NCI-H2196 treated with DMSO at 0.1 percent for 48 hours (cell line): Measurements from ENCODE around the gene ERCC6L2.

ENCODE experiments used
- DNase-seq: peaks from one replicate; lab custom pipeline; 2025; ENCODE audit not compliant: unreplicated experiment; lab: John Stamatoyannopoulos, UW

Gene ERCC6L2, protein sequence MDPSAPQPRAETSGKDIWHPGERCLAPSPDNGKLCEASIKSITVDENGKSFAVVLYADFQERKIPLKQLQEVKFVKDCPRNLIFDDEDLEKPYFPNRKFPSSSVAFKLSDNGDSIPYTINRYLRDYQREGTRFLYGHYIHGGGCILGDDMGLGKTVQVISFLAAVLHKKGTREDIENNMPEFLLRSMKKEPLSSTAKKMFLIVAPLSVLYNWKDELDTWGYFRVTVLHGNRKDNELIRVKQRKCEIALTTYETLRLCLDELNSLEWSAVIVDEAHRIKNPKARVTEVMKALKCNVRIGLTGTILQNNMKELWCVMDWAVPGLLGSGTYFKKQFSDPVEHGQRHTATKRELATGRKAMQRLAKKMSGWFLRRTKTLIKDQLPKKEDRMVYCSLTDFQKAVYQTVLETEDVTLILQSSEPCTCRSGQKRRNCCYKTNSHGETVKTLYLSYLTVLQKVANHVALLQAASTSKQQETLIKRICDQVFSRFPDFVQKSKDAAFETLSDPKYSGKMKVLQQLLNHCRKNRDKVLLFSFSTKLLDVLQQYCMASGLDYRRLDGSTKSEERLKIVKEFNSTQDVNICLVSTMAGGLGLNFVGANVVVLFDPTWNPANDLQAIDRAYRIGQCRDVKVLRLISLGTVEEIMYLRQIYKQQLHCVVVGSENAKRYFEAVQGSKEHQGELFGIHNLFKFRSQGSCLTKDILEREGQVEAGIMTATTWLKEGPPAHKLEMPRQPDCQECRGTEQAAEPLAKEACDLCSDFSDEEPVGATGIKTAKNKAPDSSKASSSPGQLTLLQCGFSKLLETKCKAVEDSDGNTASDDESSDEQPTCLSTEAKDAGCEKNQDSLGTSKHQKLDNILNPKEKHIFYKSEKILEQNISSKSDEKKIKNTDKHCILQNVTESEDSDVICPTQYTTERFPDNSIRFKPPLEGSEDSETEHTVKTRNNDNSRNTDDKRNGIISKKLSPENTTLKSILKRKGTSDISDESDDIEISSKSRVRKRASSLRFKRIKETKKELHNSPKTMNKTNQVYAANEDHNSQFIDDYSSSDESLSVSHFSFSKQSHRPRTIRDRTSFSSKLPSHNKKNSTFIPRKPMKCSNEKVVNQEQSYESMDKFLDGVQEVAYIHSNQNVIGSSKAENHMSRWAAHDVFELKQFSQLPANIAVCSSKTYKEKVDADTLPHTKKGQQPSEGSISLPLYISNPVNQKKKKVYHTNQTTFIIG (N-terminal part only)

DNA sequence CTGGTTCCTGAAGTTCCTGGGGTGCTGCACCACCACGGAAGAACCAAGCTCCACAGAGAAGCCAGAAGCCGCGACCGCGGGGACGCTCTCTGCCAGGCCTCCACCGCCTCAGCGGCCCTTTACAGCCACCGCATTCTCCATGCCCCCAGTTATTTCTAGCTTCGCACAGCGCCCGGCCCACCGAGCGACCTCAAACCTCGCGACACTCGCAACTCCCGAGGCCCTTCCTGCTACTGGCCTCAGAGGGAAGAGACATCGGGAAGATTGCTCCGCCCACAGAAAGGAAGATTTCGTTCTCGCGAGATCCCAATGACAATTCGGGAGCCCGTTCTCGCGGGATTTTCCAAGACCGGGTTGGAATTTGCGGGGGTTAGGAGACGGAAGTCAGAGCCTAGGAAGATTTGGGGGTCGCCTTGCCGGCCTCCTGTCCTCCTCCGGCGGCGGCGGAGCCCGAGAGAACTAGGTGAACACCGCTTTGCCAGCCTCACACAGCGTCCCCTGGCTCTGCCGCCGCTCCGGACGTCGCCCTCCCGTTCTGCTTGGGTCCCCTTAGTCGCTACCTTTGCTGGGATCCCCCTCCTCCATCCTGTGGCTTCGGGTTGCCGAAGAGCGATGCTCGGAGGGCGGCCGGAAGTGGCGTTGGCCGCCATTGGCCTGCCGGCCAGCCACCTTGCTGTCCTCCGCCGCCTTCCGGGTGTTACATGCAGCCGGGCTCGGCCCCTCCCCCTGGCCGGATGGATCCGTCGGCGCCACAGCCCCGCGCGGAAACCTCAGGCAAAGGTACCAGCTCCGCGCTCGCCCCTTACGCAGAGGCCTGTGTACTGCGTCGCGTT is at the start of gene ERCC6L2:
Gene ERCC6L2 (plus strand): TSS at position 387 of the 833 bp plus-strand sequence. CDS start 348 bp downstream, at position 735.
- DNase-seq, result peak; percentile 91

DNA sequence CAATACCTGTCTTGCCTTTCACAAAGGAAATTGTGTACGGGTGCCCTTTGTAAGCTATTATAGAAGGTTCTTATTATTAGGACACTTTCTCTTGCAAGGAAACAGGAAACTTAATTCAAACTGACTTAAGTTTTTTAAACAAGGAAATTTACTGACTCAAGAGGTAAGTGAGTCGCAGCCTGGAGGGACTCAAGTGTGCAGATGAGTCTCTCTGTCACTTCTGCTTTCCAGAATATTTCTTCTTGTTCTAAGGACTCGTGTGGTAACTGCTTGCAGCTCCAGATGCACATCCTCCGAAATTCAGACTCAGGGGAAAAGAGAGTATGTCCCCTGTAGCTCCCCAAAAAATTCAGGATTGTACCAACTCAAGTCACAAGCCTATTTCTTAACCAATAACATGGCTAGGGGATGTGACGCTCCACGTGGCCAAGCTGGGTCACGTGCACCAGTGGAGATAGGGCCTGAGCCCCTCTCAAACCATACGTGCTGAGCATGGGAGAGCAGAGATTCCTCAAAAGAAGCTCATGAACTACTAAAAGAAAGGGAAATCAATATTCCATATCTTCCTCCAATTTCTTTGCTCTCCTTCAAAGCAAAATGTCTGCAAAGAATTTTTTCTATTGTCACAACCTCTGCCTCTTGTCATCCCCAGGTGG is 49.2 kb upstream of the ERCC6L2 start:
- no peak for DNase-seq

DNA sequence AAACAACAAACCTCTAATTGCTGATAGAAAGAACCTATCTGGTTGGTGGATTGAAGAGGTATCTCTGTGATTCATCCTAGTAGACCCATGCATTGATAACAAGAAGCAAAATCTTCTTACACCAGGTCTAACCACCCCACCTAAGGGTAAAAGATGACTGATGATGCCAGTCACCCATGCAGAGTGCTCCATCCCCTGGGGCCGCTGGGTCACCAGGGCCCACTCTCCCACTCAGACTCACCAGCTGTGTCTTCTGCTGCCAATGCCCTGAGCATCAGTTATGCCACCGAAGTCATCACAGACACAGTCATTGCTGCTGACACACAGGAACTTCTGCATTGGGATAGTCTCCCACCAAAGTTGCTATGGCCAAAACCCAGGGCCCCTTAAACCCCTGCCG is 44.7 kb upstream of the ERCC6L2 start:
- DNase-seq, result no peak

DNA sequence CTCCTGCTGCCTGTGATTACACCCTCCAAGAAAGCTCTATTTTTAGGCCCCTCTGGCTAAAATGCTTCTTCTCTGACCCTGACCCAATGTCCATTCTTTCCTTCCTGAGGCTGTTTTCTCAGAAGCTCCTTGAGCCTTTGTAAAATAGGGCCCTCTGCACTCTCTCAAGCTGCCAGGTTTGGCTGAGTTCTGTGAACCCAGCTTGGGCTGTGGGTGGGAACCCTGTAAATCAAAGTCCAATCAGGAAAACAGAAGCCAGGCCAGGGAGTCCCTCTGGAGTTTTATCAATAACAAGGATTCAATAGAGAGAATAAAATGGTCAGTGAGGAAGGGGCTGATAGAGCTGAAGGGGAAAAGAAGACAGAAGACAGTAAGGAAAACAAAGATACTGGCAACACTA is 43.7 kb upstream of the ERCC6L2 start:
- no peak for DNase-seq

DNA sequence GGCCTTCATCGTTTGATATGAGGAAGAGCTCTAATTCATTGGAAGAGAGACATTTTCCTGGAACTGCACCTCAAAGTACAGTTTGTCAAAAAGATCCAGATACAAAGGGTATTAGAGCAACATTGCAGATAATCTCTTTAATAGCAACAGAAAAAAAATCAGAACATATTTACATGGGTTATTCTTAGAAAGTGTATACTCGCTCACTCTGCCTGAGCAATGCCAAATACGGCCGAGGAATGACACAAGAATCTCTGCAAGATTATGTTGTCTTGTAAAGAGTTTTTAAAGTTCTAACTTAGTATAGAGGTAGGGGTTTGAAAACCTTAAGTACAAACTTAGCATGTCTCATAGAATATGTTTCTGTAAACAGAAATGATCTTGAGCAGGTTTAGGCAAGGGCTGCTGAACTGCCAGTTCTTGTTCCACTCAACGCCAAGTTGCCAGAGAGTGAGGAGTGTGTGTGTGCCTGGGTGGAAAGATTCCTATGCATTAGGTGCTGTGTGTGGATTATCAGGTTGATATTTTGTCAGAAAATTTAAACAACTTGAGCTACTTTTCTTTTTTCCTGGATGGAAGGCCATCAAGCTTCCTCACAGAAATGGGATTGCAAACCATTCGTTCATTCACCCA is 41.8 kb upstream of the ERCC6L2 start:
- no peak for DNase-seq

DNA sequence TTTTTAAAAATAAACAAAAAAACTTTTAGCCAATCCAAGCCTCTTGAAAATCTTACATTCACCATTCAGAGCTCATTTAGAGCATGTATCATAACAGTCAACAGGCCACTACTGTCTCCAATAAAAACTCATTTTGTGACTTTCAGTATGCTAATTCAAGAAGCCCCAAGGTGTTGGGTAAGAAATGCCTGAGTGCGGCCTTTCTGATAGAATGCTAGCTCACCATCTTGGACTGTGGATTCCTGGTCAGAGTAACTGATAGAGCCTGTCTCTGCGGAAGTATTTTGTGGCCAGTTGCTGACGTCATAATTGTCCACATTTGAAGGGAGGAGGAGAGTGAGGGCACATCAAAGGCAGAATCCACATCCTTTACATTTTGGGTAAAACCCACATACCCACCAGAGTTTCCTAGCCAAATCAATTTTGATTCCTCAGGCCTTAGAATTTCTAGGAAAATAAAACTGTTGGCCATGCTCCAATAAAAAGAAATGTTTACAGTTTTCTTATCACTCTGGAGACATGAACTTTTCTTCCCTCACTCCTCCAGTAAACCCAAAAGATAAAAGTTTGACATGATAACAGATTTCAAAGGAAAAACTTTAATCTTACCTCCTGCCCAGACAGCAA is 41.1 kb upstream of the ERCC6L2 start:
- DNase-seq, result no peak

DNA sequence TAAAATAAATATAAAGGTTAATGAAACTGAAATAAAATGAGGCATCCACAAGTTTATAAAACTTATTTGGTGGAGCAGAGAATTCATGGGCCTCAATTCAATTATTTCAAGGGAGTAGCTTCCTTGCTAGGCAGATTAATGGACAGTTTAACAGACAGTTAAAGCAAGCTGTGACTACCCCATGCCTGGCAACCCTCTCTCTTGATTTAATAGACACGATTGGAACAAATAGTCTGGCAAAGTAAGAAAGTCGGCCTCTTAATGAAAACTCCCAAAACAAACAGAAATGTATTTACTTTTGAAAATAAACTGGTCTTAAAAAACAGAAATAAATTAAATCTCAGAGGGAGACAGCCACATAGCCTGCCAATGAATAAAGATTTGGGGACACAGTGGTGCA is 40.1 kb upstream of the ERCC6L2 start:
- no peak for DNase-seq

DNA sequence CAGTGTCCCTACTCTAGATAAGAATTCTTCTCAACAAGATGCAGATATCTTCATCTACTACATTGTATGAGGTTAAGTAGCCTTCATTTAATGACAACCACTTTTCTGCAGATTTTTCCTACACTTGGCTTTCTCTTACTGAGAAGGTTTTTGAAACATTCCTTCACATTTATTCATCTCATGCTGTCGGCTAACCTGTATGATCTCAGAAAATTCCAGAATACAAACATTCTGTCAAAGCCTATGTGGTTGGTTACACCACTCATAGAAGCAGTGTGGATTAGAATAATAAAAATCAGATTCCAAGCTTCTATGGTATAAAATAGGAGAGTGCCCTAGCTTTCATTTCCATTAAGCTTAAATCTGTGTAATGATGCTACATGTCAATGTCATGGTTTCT is 39.4 kb upstream of the ERCC6L2 start:
- no peak for DNase-seq

DNA sequence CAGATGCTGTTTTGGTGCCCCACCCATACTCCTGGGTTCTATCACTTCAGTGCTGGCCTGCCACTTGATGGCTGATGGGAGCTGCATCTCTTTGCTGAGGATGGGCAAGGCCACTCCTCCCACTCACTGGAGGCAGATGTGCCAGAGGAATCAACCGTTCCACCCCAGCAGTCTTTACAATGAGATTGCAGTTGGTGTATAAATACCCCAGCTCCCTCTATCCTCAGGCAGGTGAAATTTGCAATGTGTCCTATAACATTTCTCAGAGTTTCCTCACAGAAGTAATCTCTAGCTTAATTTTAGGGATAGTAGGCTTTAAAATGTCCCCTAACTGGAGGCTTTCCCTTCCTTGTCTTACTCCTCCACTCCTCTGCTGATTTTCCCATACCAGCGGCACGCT is 36.5 kb upstream of the ERCC6L2 start:
- no peak for DNase-seq

DNA sequence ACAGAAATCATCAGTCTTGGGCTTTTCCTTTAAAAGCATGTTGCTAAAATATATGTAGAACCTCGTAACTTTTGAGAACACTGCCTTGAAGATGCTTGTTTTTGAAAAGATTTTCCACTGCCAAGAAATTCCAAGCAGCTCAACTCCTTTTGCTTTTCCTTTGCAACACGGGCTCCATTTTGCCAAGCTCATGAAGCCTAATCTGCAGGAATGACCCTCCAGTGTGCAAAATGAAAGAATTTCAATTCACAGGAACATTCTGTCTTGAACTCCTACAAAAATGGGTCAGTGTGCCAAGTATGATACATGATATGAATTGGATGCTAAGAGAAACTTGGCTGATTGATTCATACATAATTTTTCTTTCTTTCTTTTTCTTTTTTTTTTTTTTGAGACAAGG is 35.4 kb upstream of the ERCC6L2 start:
- no peak for DNase-seq

DNA sequence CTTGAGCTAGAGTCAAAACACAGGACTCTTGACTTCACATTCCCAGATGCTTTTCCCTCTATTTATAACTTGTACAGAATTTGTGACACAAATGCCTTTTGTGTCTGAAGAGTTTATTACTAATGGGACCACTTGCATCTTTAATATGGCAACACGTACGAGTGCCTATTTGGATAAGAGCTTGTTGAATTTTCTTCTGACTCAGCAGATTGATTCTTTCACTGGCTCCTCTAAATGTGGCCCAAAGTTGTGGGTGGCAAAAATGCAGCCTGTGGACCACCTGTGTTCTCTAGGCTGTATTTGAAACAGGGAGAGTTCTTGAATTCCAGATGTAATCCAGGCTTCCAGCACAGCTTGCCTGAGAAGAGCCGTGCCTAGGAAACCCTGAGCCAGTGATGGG is 34.1 kb upstream of the ERCC6L2 start:
- no peak for DNase-seq

DNA sequence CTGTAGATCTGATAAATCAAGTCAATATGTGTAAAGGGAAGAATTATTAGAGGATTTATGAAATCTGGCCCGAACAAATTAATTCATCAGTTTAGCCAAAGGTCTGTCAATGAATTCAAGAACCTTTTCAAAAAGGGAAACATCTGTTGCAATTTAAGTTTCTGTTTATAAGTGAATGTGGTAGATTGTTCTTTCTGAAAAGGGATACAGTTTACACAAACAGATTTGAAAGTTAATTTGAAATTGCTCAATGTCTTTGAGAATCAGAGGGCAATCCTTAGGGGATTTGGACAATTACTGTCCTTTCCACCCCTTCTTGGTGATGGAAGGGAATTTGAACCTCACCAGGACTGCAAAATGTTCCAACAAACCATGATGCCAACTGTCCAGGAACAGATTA is 29.7 kb upstream of the ERCC6L2 start:
- no peak for DNase-seq

DNA sequence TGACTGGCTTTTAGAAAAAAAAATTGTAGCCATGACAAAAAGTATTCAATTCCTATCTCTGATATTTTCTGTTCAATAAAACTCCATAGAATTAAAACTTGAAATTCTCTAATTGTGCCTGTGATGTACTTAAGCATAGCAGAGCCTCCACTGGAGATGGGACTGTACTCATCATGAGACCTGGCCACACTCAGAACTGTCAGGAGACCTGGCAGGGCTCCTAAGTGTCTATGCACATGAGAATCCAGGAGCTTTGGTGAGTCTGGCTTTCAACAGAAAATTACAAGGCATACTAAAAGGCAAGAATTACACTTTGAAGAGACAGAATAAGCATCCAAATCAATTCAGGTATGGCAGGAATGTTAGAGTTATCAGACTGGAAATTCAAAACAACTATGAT is 26.7 kb upstream of the ERCC6L2 start:
- no peak for DNase-seq

DNA sequence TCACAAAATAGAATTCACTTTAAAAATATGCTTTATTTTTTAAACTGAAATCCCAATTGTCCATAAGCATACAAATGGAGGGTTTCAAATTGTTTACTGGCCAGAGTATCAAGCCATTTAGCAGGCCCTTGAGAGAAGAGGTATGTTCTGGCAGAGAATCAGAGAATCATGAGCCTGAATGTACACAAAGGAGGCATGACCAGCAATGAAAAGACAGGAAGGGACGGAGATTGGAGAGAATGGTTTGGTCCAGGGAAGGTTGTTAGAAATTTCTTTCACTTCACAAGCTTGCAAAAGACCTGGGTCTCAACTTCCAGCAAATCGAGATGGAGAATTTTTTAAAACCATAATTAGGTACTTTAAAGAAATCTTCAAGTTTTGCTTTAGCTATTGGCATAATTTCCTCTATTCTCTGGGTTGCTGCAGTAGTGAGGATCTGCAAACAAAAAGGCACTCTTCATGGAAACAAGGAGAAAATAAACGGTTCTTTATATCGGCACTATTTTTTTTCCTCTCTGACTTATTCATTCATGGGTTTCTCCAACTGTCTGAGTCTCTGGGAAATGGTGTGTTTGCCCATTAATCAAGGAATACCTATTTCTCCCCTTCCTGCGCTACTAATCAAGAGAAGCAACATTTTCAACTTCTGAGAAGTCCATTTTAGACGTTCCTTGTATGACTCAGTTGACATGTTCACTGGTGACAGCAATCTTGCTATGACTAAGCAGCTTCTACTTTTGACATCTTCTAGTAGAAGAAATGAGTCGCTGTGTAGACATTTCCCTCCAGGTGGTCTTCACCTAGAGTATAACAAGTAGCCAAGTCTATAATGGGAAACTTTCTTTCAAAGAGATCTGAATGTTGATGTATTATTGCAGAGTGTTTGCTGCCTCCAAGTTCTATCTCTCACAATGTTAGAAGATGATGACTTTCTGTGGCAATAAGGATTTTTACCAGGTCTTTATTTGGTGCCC is 23.1 kb upstream of the ERCC6L2 start:
- peak; percentile 29 for DNase-seq

DNA sequence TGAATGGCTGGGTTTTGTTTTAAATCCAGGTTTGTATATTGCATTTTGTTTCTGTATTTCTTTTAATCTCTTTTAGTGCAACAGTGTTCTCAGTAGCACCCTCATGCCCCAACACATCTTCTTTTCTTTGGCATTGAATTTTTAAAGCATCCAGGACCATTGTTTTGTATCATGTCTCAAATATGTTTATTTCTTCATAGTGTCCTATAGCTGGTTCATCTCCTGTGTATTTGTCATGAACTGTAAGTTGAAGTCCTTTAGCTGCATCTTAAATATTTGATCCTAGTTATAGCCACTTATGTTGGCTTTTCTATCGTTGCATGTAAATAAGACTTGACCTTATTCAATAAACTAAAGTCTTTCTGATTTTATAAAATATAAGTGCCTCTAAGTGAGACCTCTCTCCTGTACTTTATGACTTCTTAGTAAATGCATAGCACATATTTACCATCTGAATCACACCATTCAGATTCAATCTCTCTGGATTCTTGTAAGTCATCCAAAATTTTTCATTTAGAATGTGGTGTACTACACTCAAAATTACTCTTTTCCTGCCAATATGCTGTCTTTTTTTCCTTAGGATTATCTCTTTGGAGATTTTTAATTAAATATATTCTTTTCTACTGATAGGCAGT is 21.0 kb upstream of the ERCC6L2 start:
- no peak for DNase-seq

DNA sequence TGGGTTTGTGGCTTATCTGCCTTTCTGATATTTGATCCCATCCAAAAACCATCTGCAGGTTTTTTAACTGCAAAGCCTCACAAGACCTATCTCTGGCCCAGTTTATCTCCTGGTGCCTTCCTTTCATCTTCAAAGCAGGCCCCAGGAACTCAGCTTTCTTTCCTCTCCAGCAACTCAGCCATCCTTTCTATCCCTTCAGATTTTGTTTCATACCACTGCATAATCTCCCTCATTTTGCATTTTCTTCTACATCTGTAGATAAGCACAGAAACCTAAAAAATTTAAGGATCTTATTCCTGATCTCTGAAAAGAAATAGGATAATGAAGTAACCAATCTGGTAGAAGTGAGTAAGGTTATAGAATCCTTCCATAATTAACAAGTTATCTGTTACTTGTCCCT is 19.5 kb upstream of the ERCC6L2 start:
- DNase-seq, result no peak

DNA sequence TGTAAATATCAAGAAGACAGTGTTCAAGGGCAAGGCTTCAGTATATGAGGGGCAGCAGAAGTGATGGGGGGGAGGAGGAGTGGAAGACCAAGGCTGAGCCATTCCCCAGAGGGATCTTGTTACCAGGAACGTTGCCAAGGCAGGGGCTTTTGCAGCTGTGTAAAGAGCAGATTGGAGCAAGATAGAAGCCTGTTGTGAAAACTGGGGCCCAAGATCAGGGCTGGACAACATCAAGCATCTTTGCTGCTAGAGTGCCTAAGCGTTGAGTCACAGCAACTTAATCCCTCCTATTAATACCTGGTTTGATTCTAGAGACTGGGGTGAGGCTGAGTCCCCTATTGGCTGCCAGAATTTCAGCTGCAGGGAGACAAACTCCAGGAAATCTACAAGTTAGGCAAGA is 18.4 kb upstream of the ERCC6L2 start:
- no peak for DNase-seq

DNA sequence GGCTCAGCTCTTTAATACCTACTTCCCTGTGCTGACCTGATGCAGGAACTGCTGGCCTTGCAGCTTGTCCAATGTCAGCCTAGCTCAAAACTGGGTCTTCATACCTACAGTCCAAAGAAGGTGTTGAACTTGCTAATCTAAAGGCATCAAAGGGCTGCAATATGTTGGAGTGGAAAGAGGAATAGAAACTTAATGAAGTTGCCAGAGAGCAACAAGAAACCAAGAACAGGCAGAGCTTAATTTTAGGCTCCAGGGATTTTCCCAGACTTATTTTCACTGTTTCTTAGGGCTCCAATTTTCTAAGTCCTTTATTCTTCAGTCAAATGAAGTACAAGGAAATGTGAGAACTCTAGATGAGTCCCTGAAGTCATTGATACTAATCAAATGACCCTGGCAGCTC is 17.6 kb upstream of the ERCC6L2 start:
- DNase-seq, result no peak
